Measurements from ENCODE around the gene LDLR. TPM values are rescaled to one million over a fixed set of nuclear protein-coding genes. Genes with fewer than 3 reads are reported as not detected.

Gene LDLR
- total RNA-seq, 4 donors from 2014 or later, result 14.9 to 68.1 (median 32.6) TPM

DNA sequence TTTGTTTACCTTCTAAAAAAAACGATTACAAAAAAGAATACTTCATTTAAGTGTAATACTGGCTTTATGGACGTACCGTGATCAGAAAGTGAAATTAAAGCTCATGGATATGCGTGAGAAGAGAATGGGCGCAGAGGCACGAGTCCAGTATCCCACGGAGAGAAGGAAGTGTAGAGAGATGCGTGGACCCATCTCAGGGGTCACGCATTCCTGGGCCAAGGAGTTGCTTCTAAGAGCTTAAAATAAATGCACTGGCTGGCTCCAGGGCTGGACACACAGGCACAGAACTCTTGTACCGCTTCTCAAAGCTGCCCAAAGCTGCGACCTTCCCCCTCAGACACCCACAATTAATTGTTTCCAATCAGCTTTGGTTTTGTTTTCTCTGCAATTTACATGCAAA, 75.0 kb downstream of the LDLR start:
- ATAC-seq, result no peak
- Histone ChIP-seq H3K27me3 (no peaks in the 10 kb centered on the region), H3K4me3 (peak overlapping the region in 1 of 2 donors; percentile 23), H3K36me3 (peaks cover 0 to 51% of the 10 kb centered on the region in 2 donors), H3K4me1 (peaks cover 8 to 98% (median 41%) of the 10 kb centered on the region in 3 donors), H3K9me3 (no peaks in the 10 kb centered on the region), H3K27ac (peak overlapping the region; percentile 84 to 95 (median 86))
- TF ChIP-seq POLR2AphosphoS5 (IDR thresholded peaks at IDR 0.05), result no peak
- TF ChIP-seq, protein P1, sequence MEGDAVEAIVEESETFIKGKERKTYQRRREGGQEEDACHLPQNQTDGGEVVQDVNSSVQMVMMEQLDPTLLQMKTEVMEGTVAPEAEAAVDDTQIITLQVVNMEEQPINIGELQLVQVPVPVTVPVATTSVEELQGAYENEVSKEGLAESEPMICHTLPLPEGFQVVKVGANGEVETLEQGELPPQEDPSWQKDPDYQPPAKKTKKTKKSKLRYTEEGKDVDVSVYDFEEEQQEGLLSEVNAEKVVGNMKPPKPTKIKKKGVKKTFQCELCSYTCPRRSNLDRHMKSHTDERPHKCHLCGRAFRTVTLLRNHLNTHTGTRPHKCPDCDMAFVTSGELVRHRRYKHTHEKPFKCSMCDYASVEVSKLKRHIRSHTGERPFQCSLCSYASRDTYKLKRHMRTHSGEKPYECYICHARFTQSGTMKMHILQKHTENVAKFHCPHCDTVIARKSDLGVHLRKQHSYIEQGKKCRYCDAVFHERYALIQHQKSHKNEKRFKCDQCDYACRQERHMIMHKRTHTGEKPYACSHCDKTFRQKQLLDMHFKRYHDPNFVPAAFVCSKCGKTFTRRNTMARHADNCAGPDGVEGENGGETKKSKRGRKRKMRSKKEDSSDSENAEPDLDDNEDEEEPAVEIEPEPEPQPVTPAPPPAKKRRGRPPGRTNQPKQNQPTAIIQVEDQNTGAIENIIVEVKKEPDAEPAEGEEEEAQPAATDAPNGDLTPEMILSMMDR (IDR thresholded peaks at IDR 0.05), result no peak
- TF ChIP-seq EP300 (IDR thresholded peaks at IDR 0.05), result no peak
- TF ChIP-seq POLR2A (IDR thresholded peaks at IDR 0.05), result no peak
- 30 to 47% methylated on average over 9 to 11 of the region's 11 CpGs for WGBS, 2 donors (ENCODE audit: low coverage in 1 of 2)

DNA sequence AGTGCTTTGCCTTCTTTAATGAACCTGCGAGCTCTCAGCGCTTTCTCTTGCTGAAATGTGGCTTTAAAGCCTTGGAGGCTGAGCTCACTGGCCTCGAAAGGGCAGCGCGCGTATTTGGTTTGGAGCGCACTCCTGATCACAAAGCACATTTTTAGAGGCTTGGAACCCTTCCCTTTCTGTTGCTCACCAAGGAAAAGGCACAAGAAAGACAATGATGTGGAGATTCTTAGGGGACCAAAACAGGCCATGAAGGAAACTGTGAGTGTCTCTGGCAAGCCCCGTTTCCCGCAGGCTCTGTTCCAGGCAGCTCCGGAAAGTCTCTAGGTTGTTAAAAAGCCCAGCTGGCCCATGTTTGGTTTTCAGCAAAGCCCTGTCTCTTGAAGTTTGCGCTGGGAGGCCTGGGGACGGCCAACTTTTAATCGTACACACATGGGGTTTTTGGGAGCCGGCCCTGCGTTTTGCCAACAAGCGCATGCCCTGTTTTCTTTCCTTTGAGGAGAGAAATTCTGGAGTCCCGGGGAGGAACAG, 75.7 kb downstream of the LDLR start:
- H3K36me3 ChIP-seq, result peaks cover 0 to 58% of the 10 kb centered on the region in 2 donors
- peak overlapping the region in 1 of 2 donors; percentile 23 for H3K4me3 ChIP-seq
- no peaks in the 10 kb centered on the region for H3K27me3 ChIP-seq
- TF ChIP-seq EP300 (IDR thresholded peaks at IDR 0.05) (no peak), POLR2A (IDR thresholded peaks at IDR 0.05) (peak in 1 of 2 donors; percentile 18), POLR2AphosphoS5 (IDR thresholded peaks at IDR 0.05) (peak; percentile 88)
- TF ChIP-seq, protein P1 (IDR thresholded peaks at IDR 0.05), result no peak
- WGBS, 2 donors (ENCODE audit: low coverage in 1 of 2), result 14 to 32% methylated on average over 6 to 13 of the region's 17 CpGs
- no peaks in the 10 kb centered on the region for H3K9me3 ChIP-seq
- peak overlapping the region; percentile 84 to 95 (median 86) for H3K27ac ChIP-seq
- H3K4me1 ChIP-seq, result peaks cover 8 to 98% (median 39%) of the 10 kb centered on the region in 3 donors
- ATAC-seq, result peak; percentile 82

DNA sequence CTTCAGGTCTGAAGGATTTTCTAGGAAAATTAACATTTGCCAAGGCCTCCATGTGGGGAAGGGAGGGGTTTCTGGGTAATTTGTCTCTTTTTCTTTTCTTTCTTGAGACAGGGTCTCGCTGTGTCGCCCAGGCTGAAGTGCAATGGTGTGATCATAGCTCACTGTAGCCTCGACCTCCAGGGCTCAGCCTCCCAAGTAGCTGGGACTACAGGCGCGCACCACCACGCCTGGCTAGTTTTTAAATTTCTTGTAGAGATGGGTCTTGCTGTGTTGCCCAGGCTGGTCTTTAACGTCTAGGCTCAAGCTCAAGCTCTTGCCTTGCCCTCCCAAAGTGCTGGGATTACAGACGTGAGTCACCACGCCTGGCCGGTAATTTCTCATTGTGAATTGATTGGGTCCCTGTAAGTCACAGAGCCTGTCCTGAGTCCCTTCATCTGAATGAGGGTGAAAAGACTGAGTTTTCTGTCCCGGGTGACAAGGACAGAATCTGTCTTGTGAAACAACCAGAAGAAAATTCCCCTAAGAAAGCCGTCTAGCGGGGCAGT, 76.3 kb downstream of the LDLR start:
- H3K4me1 ChIP-seq, result peaks cover 8 to 98% (median 34%) of the 10 kb centered on the region in 3 donors

DNA sequence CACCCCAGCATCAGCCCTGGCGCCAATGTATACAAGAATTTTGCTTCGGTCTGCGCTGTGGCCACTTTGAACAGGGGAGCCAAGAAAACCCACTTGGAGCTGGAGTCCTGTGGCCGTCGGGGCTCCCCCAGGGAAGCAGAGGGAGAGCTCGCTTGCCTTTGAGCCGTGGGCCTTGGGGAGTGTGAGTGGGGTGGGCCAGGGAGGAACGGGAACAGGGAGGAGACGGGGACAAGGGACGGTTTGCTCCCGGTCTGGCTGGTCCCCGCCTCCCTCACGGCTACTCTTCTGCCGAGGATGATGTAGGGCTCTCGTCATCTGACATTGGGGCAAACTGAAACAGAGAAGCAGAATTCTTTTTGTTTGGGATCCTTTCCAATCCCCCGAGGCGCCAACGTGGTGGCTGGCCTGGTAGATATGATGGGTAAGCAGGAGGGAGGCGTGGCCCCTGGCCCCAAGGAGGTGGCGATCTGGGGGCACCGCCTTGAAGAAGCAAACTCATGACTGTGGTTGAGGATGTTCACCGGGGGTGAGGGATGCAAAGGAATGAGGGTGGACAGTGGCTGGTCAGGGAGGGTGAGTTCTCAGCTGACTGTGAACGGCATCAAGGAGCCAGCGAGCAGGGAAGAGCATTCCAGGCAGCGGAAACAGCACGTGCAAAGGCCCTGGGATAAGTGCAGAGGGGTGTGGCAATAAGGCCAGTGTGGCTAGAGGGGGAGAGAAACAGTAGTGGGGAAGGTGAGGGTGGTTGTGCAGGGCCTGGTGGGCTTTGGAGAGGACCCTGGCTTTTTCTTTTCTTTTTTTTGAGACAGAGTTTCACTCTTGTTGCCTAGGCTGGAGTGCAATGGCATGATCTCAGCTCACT, 77.2 kb downstream of the LDLR start:
- Histone ChIP-seq H3K27me3 (no peaks in the 10 kb centered on the region), H3K4me3 (no peak overlapping the region), H3K4me1 (peaks cover 8 to 98% (median 37%) of the 10 kb centered on the region in 3 donors), H3K27ac (peak overlapping the region; percentile 84 to 95 (median 86)), H3K36me3 (peaks cover 0 to 74% of the 10 kb centered on the region in 2 donors), H3K9me3 (no peaks in the 10 kb centered on the region)
- whole genome bisulfite sequencing, 2 donors (ENCODE audit: low coverage in 1 of 2), result 41 to 43% methylated on average over 7 of the region's 26 CpGs
- peak; percentile 45 for TF ChIP-seq POLR2AphosphoS5 (IDR thresholded peaks at IDR 0.05)
- TF ChIP-seq POLR2A (IDR thresholded peaks at IDR 0.05), result no peak
- peak; percentile 31 for ATAC-seq

More for the DNA sequence above, 76.3 kb downstream of the LDLR start:
- 31 to 40% methylated on average over 1 to 4 of the region's 13 CpGs for WGBS, 2 donors (ENCODE audit: low coverage in 1 of 2)
- no peak for ATAC-seq
- no peaks in the 10 kb centered on the region for H3K27me3 ChIP-seq
- H3K4me3 ChIP-seq, result peak overlapping the region in 1 of 2 donors; percentile 23
- H3K9me3 ChIP-seq, result no peaks in the 10 kb centered on the region
- H3K36me3 ChIP-seq, result peaks cover 0 to 64% of the 10 kb centered on the region in 2 donors
- TF ChIP-seq, protein P1 (IDR thresholded peaks at IDR 0.05), result peak in 1 of 4 experiments; percentile 1
- TF ChIP-seq POLR2AphosphoS5 (IDR thresholded peaks at IDR 0.05), result peak; percentile 8
- no peak for TF ChIP-seq POLR2A (IDR thresholded peaks at IDR 0.05)
- peak overlapping the region; percentile 84 to 95 (median 86) for H3K27ac ChIP-seq

DNA sequence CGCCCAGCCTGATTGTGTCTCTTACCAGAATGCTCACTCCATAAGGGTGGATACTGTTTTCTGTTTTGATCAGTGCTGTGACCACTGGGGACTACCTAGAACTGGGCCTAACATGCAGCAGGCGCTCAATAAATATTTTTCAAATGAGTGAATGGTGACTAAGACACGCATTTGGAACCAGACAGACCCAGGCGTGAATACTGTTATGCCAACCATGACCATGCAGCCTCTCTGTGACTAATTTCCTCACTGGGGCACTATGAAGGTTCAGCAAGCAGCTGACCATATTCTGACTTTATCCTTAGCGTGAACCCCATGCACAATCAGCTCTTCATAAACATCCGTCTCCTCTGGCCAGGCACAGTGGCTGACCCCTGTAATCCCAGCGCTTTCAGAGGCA, 79.3 kb downstream of the LDLR start:
- Histone ChIP-seq H3K9me3 (no peaks in the 10 kb centered on the region), H3K27ac (peak overlapping the region; percentile 21 to 95 (median 84)), H3K36me3 (peaks cover 0 to 87% of the 10 kb centered on the region in 2 donors), H3K4me1 (peaks cover 8 to 98% (median 37%) of the 10 kb centered on the region in 3 donors), H3K4me3 (no peak overlapping the region), H3K27me3 (no peaks in the 10 kb centered on the region)
- 45 to 60% methylated on average over 2 to 5 of the region's 7 CpGs for WGBS, 2 donors (ENCODE audit: low coverage in 1 of 2)
- peak; percentile 77 for TF ChIP-seq POLR2AphosphoS5 (IDR thresholded peaks at IDR 0.05)
- no peak for TF ChIP-seq EP300 (IDR thresholded peaks at IDR 0.05)
- ATAC-seq, result peak; percentile 8
